KOPT-K1 (cell line): ENCODE results near the gene PTPRQ.

Experiments used
- H3K27ac ChIP-seq: fragments of 200-600 bp; sonication (generic); 2 replicates; pipeline ENCODE4 v1.5.1; 2016; ENCODE audit warnings: antibody characterized with exemption, mild to moderate bottlenecking, low read depth, low read length; ENCODE audit not compliant: poor library complexity, severe bottlenecking
- H3K36me3 ChIP-seq: fragments of 200-600 bp; sonication (generic); 2 replicates; pipeline ENCODE4 v1.5.1; 2017; ENCODE audit warnings: antibody characterized with exemption, mild to moderate bottlenecking, low read length, moderate library complexity; ENCODE audit not compliant: insufficient read depth
- H3K9me3 ChIP-seq: fragments of 200-600 bp; sonication (generic); 2 replicates; pipeline ENCODE4 v1.5.1; 2017; ENCODE audit warnings: antibody characterized with exemption, low read length, mild to moderate bottlenecking; ENCODE audit not compliant: insufficient read depth, poor library complexity, severe bottlenecking

The PTPRQ gene

DNA sequence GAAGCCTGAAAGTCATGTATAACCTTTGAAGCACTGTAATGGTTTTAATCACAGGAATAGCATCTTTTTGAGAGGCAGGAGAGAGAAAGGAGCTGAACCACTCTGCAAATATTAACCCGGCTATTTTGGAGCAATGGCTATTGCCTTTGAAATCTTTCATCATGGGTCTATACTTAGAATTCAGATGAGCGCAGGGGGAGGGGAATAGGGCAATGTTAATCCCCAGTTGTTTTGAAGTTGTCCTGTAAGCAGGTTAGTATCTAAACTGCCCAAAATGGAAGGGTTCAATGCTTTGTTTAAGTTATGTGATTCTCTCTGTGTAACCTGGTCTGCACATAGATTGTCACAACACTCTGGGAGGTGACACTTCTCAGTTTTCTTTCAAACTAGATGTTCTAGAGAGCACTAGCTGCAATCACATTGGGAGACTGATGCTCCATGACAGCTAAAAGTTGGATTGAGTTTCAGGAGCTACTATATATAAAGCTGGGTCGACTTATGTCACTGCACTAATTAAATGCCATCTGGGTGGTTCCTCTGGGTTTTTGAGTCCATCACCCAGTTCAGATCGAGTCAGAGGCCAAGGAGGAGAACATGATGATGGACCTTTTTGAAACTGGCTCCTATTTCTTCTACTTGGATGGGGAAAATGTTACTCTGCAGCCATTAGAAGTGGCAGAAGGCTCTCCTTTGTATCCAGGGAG lies 263.2 kb downstream of the PTPRQ start, which contains the start of gene MYF6:
Gene MYF6, plus strand, starts transcription at position 509 of the 704 bp plus-strand sequence. Its CDS starts 86 bp downstream, at position 595.
- no peaks in the 10 kb centered on the region for H3K36me3 ChIP-seq
- no peaks in the 10 kb centered on the region for H3K9me3 ChIP-seq
- H3K27ac ChIP-seq: no peak within 1 kb of the TSS

DNA sequence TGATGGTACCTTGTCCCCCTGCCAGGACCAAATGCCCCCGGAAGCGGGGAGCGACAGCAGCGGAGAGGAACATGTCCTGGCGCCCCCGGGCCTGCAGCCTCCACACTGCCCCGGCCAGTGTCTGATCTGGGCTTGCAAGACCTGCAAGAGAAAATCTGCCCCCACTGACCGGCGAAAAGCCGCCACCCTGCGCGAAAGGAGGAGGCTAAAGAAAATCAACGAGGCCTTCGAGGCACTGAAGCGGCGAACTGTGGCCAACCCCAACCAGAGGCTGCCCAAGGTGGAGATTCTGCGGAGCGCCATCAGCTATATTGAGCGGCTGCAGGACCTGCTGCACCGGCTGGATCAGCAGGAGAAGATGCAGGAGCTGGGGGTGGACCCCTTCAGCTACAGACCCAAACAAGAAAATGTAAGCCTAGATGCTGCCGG lies 263.8 kb downstream of the PTPRQ start:
- H3K27ac ChIP-seq: no peak overlapping the region
- no peaks in the 10 kb centered on the region for H3K36me3 ChIP-seq
- H3K9me3 ChIP-seq: no peaks in the 10 kb centered on the region

DNA sequence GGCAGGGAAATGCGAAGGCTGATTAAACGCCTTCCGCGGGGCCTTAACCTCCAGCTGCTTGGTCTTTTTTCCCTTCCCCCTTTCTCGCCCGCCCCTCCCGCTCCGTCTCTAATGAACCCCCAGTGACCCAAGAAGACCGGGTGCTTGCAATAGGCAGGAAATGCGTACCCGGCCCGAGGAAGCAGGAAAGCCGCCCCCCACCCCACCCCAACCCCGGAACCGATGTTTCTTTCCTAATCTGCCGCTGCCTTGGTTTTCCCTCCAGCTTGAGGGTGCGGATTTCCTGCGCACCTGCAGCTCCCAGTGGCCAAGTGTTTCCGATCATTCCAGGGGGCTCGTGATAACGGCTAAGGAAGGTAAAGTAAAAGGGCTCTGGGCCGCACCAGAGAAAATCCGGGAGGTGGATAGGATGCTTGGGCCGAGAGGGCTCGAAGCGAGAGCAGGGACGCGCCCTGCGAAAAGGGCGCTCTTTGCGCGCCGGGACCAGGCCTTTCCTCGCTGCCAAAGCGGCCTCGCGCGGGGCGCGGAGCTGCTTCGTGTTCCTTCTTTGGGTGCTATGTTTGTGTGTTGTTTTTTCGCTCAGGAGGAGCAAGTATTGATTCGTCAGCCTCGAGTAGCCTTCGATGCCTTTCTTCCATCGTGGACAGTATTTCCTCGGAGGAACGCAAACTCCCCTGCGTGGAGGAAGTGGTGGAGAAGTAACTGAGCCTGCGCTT lies 264.4 kb downstream of the PTPRQ start:
- no peaks in the 10 kb centered on the region for H3K9me3 ChIP-seq
- H3K36me3 ChIP-seq: no peaks in the 10 kb centered on the region

DNA sequence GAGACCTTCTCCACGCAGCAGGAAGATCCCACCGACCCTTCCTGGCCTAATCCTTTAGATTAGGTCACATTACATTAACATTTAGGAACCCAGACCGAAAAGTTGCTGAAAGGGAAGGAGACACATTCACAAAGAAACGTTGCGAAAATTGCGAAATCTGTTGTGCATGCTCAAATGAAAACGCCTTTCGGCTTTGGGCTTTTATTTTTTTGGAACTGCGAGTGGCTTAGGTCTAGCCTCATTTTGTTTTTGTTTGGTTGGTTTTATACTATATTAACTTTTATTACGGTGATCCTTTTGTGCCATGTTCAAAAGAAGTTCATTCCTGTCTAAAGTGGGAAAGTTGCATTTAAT lies 264.9 kb downstream of the PTPRQ start:
- Histone ChIP-seq H3K27ac (no peak overlapping the region), H3K36me3 (no peaks in the 10 kb centered on the region), H3K9me3 (no peaks in the 10 kb centered on the region)

More for the DNA sequence above, 264.4 kb downstream of the PTPRQ start:
- no peak overlapping the region for H3K27ac ChIP-seq

DNA sequence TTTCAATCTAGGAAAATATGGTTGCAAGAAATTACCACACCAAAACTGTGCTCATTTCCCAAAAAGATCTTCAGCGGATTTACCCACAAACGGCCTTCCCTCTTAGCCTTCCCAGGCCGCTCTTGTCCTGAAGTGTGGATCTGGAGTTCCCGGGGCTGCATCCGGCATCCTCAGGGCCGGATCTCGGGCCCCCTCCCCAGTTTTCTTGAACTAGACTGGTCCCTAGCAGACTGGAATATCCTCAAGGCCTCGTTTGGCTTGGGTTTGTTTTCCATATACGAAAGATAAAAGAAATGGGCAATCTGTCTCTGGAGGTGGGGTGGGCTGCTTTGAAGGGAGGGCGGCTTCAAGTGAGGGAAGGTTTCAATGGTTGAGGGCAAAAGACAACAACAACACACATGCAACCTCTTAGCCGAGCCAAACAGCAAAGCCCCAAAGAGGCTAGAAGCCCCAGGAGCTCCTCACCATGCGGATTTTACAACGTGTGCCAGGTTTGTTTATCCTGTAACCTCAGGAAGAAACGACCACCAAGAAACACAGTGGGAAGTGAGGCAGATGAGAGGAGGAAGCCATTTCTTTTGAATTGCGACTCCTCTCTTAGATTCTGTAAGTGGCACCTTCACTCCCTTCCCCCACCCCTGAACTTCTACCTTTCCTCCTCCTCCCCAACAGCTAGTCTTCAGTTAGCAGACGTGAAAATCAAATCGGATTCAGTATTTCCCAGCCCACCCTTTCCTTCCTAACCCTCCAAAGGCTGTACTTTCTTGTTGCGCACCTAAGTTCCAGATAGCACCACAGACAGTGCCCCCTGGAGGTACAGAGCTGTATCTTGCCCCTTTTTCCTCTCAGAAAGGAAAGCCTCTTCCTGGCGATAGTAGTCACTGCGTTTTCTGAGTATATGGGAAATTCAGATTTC lies 266.0 kb downstream of the PTPRQ start:
- Histone ChIP-seq H3K9me3 (no peaks in the 10 kb centered on the region), H3K27ac (no peak overlapping the region), H3K36me3 (no peaks in the 10 kb centered on the region)

DNA sequence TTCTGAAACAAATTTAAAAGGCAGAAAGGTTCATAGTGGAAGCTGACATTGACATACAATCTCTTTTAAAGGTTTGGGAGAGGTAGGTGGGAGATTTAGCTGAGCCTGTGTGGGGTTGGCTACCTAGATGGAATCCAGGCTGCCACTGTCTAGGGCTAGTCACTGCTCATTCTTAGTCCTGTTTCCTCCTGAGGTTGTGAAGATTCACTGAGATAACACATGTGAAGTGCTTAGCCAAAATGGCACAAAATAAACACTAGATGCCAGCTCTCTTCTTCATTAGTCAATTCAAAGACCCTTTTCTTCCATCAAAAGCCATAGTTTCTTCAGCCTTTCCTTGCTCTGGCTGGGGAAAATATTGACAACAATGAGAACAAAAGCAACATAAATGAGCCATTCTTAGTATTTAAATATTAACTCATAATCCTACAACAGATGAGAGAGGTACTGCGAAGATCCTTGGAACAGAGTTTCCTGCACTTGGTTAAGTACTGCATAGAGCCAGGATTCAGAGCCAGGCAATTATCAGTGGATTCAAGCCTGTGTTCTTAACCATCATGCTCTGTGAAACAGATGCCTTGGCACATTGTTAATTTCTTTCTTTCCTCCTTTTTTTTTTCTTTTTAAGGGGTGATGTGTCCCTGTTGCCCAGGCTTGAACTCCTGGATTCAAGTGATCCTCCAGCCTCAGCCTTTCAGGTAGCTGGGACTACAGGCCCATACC lies 266.9 kb downstream of the PTPRQ start:
- Histone ChIP-seq H3K36me3 (no peaks in the 10 kb centered on the region), H3K27ac (no peak overlapping the region), H3K9me3 (no peaks in the 10 kb centered on the region)

DNA sequence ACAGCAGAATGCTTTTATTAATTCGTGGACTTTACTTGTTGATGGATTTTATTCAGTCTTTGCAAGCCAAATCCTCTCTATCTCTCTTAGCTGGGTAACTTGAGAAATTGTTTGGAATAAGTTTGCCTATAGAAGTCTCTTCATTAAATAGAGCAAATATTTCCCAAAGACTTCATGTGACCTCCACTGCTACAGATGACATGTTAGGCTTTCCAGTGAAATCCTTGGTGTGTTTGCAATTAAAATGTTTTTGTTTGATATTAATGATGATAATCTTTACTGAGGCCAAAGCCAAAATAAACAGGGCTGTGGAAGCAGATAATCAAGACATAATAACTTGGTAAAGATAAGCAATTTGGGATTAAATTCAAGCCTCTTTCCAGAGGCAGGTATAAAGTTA lies 267.8 kb downstream of the PTPRQ start:
- H3K27ac ChIP-seq: no peak overlapping the region
- H3K36me3 ChIP-seq: no peaks in the 10 kb centered on the region
- H3K9me3 ChIP-seq: no peaks in the 10 kb centered on the region

DNA sequence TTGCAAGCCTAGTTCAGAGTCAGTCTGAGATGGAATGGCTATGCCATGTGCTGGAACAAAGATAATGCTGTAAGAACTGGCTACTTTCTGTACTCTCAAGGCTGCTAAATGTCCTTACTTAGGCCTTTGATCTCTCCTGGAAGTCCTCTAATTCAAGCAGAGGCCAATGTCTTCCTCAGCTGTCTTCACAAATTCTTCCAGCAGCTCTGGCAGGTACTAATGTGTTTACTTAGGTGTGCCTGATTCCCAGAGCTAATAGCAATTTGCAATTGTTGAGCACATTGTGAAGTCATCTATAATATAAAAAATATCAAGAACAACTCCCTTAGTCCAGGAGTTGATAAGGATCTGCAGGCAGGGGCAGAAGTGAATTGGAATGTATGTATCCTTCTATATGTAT lies 268.8 kb downstream of the PTPRQ start:
- no peak overlapping the region for H3K27ac ChIP-seq
- H3K9me3 ChIP-seq: no peaks in the 10 kb centered on the region
- no peaks in the 10 kb centered on the region for H3K36me3 ChIP-seq

DNA sequence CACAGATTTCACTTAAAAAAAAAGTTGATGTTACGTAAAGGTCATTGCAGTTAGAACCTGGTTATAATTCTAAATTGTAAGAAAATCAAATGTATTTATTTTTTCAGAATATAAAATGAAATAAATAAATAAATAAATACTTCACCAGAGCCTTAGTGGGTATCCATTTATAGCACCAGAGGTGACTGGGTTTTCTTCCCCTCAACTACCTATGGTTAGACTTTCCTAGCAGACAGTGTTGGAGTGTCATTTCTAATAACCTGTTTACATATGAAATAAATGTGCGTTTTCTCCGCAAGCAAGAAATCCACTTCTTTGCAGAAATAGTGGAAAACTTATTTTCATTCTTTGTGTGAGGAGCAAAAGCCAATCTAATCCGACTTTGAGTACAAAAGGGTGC lies 269.4 kb downstream of the PTPRQ start:
- Histone ChIP-seq H3K27ac (no peak overlapping the region), H3K9me3 (no peaks in the 10 kb centered on the region), H3K36me3 (no peaks in the 10 kb centered on the region)

DNA sequence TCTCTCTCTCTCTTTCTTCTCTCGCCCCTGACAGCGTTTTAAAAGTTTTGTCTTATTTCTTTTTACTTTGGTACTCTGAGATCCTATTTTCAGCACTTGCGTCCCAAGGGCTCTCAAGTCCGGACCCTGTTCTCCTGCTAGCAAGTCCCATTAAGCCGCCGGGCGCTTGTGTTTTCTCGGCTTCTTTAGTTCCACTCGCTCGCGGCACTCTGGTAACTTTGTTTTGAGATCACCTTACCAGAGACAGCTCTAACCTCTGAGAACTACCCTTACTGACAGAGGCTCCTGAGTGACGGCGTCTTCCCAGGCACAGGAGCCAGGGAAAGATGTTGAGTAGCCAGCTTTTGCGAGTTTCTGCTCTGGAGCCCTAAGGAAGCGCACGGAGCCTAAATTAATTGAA lies 270.0 kb downstream of the PTPRQ start:
- H3K36me3 ChIP-seq: no peaks in the 10 kb centered on the region
- H3K9me3 ChIP-seq: no peaks in the 10 kb centered on the region
- H3K27ac ChIP-seq: no peak overlapping the region

DNA sequence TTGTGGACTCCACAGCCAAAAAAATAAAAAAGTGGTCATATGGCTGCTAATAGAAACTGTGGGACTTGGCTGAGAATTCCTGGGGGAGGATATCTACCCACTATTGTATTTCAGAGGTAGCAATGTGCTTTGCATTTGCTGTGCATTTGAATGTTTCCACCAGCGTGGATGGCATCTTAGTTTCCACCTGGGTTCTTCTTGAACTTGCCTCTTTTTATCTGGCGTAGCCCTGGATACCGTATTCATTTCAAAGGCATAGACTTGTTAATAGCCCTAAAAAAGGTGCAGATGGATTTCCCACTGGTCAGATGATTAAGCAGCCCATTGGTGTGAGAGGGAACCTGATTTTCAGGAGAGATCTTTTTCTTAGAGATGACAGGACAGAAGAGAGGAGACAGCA lies 270.8 kb downstream of the PTPRQ start:
- no peaks in the 10 kb centered on the region for H3K36me3 ChIP-seq
- H3K9me3 ChIP-seq: no peaks in the 10 kb centered on the region
- no peak overlapping the region for H3K27ac ChIP-seq

DNA sequence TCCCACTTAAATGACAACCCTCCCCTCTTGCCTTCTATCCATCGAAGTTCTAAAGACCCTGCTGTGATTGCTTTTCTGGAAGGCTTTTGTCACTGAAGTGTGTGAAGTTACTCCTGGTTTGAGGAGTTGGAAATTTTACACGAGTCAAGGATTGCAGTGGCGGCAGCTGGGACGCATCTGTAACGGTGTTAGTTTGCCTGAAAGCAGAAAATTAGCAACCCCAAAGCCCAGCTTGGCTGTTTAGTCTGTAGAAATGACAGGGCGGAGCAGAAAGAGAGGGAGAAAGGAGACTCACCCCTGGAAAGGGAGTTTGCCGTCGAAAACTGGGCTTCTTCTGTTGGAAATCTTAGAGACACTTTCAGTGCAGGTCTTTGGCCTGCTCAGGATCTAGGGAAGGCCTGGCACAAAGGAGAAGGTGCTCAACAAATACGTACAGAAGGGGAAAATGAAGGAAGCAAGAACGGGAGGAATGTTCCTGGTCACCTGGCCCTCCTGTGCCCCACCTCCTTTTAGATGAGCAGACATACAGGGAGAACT lies 271.7 kb downstream of the PTPRQ start:
- H3K36me3 ChIP-seq: no peaks in the 10 kb centered on the region
- H3K27ac ChIP-seq: no peak overlapping the region
- no peaks in the 10 kb centered on the region for H3K9me3 ChIP-seq

DNA sequence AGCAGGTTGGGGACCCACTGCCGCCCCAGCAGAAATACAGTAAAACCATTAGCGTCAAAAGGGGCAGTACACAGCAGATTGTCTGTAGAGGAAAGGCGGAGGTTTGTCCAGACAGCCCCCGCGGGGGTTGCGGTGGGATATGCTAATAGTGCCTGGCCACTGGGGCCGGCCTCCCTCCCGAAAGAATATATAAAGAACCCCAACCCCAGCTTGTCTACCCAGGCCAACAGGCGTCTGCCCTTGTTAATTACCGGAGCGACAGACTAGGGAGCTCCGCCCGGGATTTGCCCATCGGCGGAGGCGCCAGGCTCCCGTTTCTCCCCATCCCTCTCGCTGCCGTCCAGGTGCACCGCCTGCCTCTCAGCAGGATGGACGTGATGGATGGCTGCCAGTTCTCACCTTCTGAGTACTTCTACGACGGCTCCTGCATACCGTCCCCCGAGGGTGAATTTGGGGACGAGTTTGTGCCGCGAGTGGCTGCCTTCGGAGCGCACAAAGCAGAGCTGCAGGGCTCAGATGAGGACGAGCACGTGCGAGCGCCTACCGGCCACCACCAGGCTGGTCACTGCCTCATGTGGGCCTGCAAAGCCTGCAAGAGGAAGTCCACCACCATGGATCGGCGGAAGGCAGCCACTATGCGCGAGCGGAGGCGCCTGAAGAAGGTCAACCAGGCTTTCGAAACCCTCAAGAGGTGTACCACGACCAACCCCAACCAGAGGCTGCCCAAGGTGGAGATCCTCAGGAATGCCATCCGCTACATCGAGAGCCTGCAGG lies 272.8 kb downstream of the PTPRQ start, which contains the start of gene MYF5:
Gene MYF5, plus strand, starts transcription at position 217 of the 774 bp plus-strand sequence. Its CDS starts 152 bp downstream, at position 369.
- Histone ChIP-seq H3K27ac (no peak within 1 kb of the TSS), H3K36me3 (no peaks in the 10 kb centered on the region), H3K9me3 (no peaks in the 10 kb centered on the region)

DNA sequence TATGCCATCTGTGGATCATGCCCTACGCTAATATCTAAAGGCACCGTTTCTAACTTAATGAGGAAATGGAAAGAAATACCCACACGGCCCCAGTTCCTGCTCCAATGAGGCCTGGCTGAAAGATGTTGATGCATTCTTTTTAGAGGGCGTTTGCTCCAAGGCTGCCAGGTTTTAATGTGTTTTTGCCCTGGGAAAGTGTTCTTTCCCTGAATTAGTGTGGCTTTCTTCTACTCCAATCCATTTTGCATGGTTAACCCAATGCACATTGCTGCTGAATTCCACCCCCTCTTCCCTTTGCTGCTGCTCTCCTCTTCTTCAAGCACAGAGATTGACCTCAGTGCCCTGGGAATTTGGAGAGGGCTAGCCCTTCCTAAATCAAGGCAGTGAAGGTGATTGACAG lies 273.8 kb downstream of the PTPRQ start:
- H3K27ac ChIP-seq: no peak overlapping the region
- H3K36me3 ChIP-seq: no peaks in the 10 kb centered on the region
- no peaks in the 10 kb centered on the region for H3K9me3 ChIP-seq
